PC-9 (cell line): Measurements from ENCODE around the gene CDT1. TPM values are rescaled to one million over a fixed set of nuclear protein-coding genes. Genes with fewer than 3 reads are reported as not detected.

Experiments used
- BruUV-seq: library from RNA; stranded (reverse); fragments of 400-500 nt; replicated peaks from 2 replicates; lab custom pipeline; 2021; lab: Mats Ljungman, UMichigan
- CTCF ChIA-PET: fragments of 300-600 bp; sonication (Branson Sonifier 250); formaldehyde crosslinking; loops from one replicate; lab custom pipeline; 2022; ENCODE audit warnings: antibody characterized with exemption; lab: Charles Lee
- POLR2A ChIA-PET: fragments of 300-600 bp; sonication (Branson Sonifier 250); formaldehyde crosslinking; loops from one replicate; lab custom pipeline; 2022; ENCODE audit warnings: antibody characterized with exemption; ENCODE audit not compliant: unreplicated experiment; lab: Charles Lee
- DNase-seq, 2 experiments: peaks; one replicate each; pipeline versions ENCODE4 v3.0.0 to v3.0.0-alpha.2; 2015 to 2022; ENCODE audit warnings: mixed read lengths in 1 of 2
- H2AFZ ChIP-seq: fragments of 200-600 bp; sonication (generic); 2 replicates; pipeline ENCODE4 v1.8.1; 2017; ENCODE audit warnings: antibody characterized with exemption
- H3F3A ChIP-seq: fragments of 200-600 bp; sonication (generic); 2 replicates; pipeline ENCODE4 v1.8.1; 2017; ENCODE audit warnings: antibody characterized with exemption, mild to moderate bottlenecking, low read depth; ENCODE audit not compliant: insufficient read depth
- H3K27ac ChIP-seq: fragments of 200-600 bp; sonication (generic); 2 replicates; pipeline ENCODE4 v1.6.1; 2016; ENCODE audit warnings: mixed run types
- H3K27me3 ChIP-seq: fragments of 200-600 bp; sonication (generic); 2 replicates; pipeline ENCODE4 v1.6.1; 2016; ENCODE audit warnings: low read depth, mixed run types; ENCODE audit not compliant: insufficient read depth
- H3K36me3 ChIP-seq: fragments of 200-600 bp; sonication (generic); 2 replicates; pipeline ENCODE4 v1.6.1; 2016; ENCODE audit warnings: low read depth, mixed run types
- H3K4me1 ChIP-seq: fragments of 200-600 bp; sonication (generic); replicated peaks from 2 replicates; pipeline ENCODE4 v1.6.1; 2016; ENCODE audit warnings: mixed run types; ENCODE audit not compliant: insufficient read depth
- H3K4me2 ChIP-seq: fragments of 200-600 bp; sonication (generic); 2 replicates; pipeline ENCODE4 v1.6.1; 2017; ENCODE audit warnings: mixed run types
- H3K4me3 ChIP-seq: fragments of 200-600 bp; sonication (generic); 2 replicates; pipeline ENCODE4 v1.6.1; 2016; ENCODE audit warnings: mixed run types
- H3K79me2 ChIP-seq: fragments of 200-600 bp; sonication (generic); 2 replicates; pipeline ENCODE4 v1.6.1; 2017; ENCODE audit warnings: low read depth, mixed run types
- H3K9me2 ChIP-seq: fragments of 200-600 bp; sonication (generic); 2 replicates; pipeline ENCODE4 v1.8.1; 2017; ENCODE audit warnings: mild to moderate bottlenecking; ENCODE audit not compliant: insufficient read depth
- H3K9me3 ChIP-seq: fragments of 200-600 bp; sonication (generic); 2 replicates; pipeline ENCODE4 v1.8.1; 2016; ENCODE audit warnings: low read depth; ENCODE audit not compliant: insufficient read depth
- H4K20me1 ChIP-seq: fragments of 200-600 bp; sonication (generic); 2 replicates; pipeline ENCODE4 v1.8.1; 2017; ENCODE audit not compliant: insufficient read depth
- EZH2 ChIP-seq: fragments of 200-600 bp; sonication (generic); IDR thresholded peaks from 2 replicates; pipeline ENCODE4 v1.8.0; 2017; ENCODE audit warnings: antibody characterized with exemption, low read depth
- intact Hi-C: fragments of 100-400 bp; cut with micrococcal nuclease; formaldehyde crosslinking; loops from one replicate; pipeline ENCODE4 v1.10.0; 2022; ENCODE audit not compliant: unreplicated experiment
- total RNA-seq: library from RNA; stranded (reverse); gene quantifications from 2 replicates; pipeline ENCODE4 v1.2.3, GENCODE V29; 2021
- TF ChIP-seq, protein P1 (sequence below): fragments of 200-600 bp; sonication (generic); conservative IDR thresholded peaks from 2 replicates; pipeline ENCODE4 v1.6.1; 2017; ENCODE audit warnings: mixed run types, antibody characterized with exemption, mild to moderate bottlenecking, moderate library complexity

Gene CDT1
- total RNA-seq, 1 experiment from 2014 or later: 73.2 TPM

DNA sequence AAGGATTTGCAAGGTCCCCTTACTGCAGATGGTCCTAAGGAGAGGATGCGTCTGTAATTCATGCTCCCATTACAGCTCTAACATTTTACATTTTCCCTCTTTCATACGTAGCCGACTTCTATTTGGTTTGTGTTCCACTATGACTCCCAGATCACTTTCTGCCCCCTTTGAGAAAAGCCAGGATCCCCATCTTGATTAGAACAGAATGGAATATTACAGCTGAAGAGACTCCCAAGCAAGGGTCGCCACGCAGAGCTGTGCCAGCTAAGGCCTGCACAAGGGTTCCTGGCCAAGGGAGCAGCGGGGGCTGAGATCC lies 3.4 kb upstream of the CDT1 start:
- Histone ChIP-seq H3K36me3 (no peaks in the 10 kb centered on the region), H3K4me3 (no peak overlapping the region), H3K79me2 (peaks cover 12% of the 10 kb centered on the region), H3K27me3 (no peaks in the 10 kb centered on the region), H3K4me1 (peaks cover 15% of the 10 kb centered on the region), H3K4me2 (no peak overlapping the region), H4K20me1 (no peaks in the 10 kb centered on the region), H2AFZ (no peak overlapping the region), H3K9me3 (no peaks in the 10 kb centered on the region), H3F3A (peaks cover 26% of the 10 kb centered on the region), H3K9me2 (no peaks in the 10 kb centered on the region), H3K27ac (no peak overlapping the region)
- DNase-seq: no peak
- ChIA-PET POLR2A (no interaction called here), CTCF (interaction anchor here (0.8 kb wide), 1 partner anchor 63 kb away, joined by 4 read pairs; no protein-coding TSS in a partner anchor)
- BruUV-seq: no TSS peak
- intact Hi-C loops: loop anchor here (5.0 kb wide), 1 partner anchor 63 kb away; no protein-coding TSS in a partner anchor
- TF ChIP-seq, protein P1, sequence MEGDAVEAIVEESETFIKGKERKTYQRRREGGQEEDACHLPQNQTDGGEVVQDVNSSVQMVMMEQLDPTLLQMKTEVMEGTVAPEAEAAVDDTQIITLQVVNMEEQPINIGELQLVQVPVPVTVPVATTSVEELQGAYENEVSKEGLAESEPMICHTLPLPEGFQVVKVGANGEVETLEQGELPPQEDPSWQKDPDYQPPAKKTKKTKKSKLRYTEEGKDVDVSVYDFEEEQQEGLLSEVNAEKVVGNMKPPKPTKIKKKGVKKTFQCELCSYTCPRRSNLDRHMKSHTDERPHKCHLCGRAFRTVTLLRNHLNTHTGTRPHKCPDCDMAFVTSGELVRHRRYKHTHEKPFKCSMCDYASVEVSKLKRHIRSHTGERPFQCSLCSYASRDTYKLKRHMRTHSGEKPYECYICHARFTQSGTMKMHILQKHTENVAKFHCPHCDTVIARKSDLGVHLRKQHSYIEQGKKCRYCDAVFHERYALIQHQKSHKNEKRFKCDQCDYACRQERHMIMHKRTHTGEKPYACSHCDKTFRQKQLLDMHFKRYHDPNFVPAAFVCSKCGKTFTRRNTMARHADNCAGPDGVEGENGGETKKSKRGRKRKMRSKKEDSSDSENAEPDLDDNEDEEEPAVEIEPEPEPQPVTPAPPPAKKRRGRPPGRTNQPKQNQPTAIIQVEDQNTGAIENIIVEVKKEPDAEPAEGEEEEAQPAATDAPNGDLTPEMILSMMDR: no peak
- no peak for TF ChIP-seq EZH2

DNA sequence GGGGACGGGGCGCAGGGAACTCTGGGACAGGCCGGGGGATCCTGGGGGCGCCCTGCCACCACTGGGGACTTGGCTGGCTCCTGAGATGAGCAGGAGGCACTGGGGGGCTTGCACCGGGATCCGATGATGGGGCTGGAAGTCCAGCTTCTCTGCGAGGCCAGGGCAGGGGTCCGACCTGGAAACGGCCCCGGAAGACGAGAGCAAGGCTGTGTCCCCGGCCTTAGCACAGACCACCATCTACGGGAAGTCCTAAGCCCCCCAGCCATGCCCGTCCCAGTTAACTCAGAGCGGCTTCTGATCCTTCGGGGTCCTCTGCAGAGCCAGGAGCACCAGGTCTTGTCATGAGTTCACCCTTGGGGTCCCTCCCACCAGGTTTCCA lies 573 bp downstream of the CDT1 start:
- peaks cover 22% of the 10 kb centered on the region; the same call in 1 of the 2 replicates for H4K20me1 ChIP-seq
- no peak for TF ChIP-seq EZH2
- TF ChIP-seq, protein P1: no peak
- no peaks in the 10 kb centered on the region for H3K9me3 ChIP-seq
- intact Hi-C loops: loop anchor here (5.0 kb wide), 1 partner anchor 67 kb away; no protein-coding TSS in a partner anchor
- ChIA-PET CTCF (interaction anchor here (1.0 kb wide), 1 partner anchor 67 kb away, joined by 3 read pairs; no protein-coding TSS in a partner anchor), POLR2A (no interaction called here)
- BruUV-seq: TSS peak; percentile 38
- H3K27me3 ChIP-seq: no peaks in the 10 kb centered on the region
- H3F3A ChIP-seq: peaks cover 58% of the 10 kb centered on the region
- peaks cover 15% of the 10 kb centered on the region for H3K4me1 ChIP-seq
- H3K27ac ChIP-seq: no peak overlapping the region
- peaks cover 3% of the 10 kb centered on the region; the same call in 1 of the 2 replicates for H3K36me3 ChIP-seq
- H3K9me2 ChIP-seq: no peaks in the 10 kb centered on the region
- peak overlapping the region; percentile 100 for H3K4me2 ChIP-seq
- peaks cover 26% of the 10 kb centered on the region for H3K79me2 ChIP-seq
- H2AFZ ChIP-seq: no peak overlapping the region
- H3K4me3 ChIP-seq: peak overlapping the region; percentile 82
- no peak for DNase-seq

DNA sequence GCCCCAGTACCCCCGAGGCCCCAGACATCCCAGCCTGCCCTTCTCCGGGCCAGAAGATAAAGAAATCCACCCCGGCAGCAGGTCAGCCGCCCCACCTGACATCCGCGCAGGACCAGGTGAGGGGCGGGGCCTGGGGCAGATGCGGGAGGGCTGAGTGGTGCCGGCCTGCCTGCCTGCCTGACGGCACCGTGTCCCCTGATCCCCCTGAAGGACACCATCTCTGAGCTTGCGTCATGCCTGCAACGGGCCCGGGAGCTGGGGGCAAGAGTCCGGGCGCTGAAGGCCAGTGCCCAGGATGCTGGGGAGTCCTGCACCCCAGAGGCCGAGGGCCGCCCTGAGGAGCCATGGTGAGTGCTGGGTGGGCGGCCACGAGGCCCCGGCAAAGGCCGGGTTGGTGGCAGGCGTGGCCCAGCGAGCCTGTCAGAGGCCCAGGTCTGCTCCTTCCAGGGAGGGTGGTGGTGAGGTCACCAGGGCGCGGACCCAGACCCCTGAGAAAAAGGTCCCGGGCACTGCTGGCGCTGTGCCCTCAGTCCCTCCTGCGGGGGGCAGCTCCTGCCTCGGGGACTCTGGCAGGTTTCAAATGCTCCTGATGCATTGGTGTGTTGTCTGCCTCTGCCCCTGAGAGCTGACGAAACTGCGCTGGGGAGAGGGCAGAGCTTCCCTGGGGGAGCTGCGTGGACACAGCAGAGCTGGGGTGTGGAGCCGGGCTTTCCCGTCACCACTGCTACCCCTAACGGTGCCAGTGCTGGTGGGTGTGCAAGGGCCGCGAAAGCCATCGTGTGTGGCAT lies 1.2 kb downstream of the CDT1 start:
- Histone ChIP-seq H3K4me1 (peaks cover 21% of the 10 kb centered on the region), H3K9me3 (no peaks in the 10 kb centered on the region), H3K27ac (no peak overlapping the region), H3K9me2 (no peaks in the 10 kb centered on the region), H3K4me2 (peak overlapping the region; percentile 100), H3K79me2 (peaks cover 32% of the 10 kb centered on the region), H3K36me3 (peaks cover 7% of the 10 kb centered on the region; the same call in 1 of the 2 replicates), H4K20me1 (peaks cover 28% of the 10 kb centered on the region), H3K4me3 (peak overlapping the region; percentile 82), H3F3A (peaks cover 64% of the 10 kb centered on the region), H3K27me3 (no peaks in the 10 kb centered on the region), H2AFZ (no peak overlapping the region)
- intact Hi-C loops: loop anchor here (5.0 kb wide), 1 partner anchor 67 kb away; no protein-coding TSS in a partner anchor
- CTCF ChIA-PET: interaction anchor here (0.6 to 1.0 kb wide), 2 partner anchors 67 to 81 kb away, joined by 3 to 8 read pairs; no protein-coding TSS in a partner anchor
- BruUV-seq: no TSS peak
- POLR2A ChIA-PET: interaction anchor here (0.6 kb wide), 2 partner anchors 42 to 67 kb away, joined by 3 to 5 read pairs; no protein-coding TSS in a partner anchor
- TF ChIP-seq, protein P1: no peak
- no peak for TF ChIP-seq EZH2
- peak in 1 of 2 experiments; percentile 71 for DNase-seq
